HUDEP-2 (cell line): Measurements from ENCODE around the gene CORIN.

Source experiments
- DNase-seq, 76 experiments: peaks; one replicate each; lab custom pipeline; 2025; ENCODE audit not compliant: unreplicated experiment in 76 of 76; lab: John Stamatoyannopoulos, UW

Gene CORIN

DNA sequence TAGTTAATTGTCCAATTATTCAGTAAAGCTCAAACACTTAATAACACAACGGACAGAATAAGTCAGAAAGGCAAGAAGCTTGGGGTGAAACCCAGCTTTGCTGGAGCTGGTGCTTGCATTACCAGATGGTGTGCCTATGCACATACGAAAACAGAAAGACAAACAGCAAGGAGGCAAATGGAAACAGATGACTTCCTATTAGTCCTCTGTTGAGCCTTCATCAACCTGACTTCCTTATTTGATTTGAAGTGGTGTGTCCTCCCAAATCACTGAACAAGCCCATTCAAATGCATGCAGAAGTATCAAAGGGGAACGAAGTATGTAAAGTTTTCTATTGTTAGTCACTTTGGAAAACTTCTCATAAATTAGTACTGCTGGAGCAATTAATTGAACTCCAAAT is 186.6 kb downstream of the CORIN start:
- DNase-seq: no peak

- DNase-seq: no peak
Observed at GRCh38 chr4:47650584-47651130, 187.2 kb downstream of the CORIN start.

DNA sequence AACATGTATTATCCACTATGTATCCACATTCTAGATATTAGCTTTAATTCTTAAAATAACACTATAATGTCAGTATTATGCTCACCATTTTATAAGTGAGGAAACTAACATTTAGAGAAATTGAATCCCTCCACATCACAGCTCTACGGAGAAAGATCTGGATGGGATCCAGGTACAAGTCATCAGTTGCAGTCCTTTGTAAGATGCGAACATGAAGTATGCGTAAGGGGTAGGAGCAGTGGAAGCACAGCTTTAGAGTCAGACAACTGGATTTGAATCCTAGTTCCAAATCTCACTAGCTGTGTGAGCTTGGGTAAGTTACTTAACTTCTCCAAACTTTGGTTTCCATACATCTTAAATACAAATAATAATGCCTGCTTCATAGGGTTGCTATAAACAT is 190.3 kb downstream of the CORIN start:
- no peak for DNase-seq

GRCh38 chr4:47647029-47647428 is 190.8 kb downstream of the CORIN start:
- no peak for DNase-seq

DNA sequence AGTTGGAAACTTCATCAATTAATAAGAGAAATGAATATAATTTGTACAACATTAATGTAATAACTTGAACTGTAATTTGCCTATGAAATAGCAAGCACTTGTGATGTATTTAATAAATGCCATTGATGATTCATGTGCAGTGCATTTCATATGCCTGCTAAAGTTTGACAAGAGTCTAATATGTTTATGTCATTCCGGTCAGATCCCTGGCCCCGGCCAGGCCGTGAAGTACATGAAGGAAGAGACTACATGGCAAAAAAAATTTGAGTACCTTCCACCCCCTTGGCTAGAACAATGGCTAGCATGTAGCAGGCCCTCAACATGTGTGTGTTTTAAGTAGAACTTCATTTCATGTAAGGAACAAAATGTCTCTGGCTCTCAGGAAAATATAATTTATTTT is 191.5 kb downstream of the CORIN start:
- no peak for DNase-seq

GRCh38 chr4:47643845-47644244 is 194.0 kb downstream of the CORIN start:
- DNase-seq: no peak

DNA sequence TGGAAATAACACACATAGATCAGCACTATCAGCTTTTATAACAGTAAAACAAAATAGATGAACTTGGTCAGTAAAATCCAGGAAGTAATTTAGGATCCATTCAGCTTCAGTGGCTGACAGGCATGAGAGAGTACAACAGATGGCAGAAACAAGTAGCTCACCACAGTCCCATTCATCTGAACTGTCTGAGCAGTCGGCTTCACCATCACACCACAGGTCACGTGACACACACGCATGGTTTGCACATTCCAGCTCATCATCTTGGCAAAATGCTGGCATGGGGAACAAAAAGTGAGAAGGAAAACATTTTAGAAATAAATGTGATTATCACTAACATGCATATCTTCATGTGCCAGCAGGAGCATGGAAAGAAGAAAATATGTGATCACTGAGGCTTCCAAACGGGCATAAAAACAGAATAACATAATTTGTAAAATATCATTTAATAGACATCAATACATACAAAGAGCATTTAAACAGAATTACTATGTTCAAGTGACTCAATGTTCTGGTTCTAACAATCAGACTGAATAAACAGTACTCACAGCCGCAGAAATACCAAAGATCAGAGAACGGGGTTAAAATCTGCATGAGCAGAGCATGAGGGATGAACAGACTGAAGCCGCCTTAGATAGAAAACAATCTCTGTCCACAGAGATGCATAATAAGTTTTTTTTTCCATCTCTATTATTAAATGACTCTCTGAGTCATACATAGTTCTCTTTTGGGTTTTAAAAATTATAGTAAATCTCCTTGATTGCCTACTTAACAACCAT is 194.7 kb downstream of the CORIN start:
- no peak for DNase-seq

DNA sequence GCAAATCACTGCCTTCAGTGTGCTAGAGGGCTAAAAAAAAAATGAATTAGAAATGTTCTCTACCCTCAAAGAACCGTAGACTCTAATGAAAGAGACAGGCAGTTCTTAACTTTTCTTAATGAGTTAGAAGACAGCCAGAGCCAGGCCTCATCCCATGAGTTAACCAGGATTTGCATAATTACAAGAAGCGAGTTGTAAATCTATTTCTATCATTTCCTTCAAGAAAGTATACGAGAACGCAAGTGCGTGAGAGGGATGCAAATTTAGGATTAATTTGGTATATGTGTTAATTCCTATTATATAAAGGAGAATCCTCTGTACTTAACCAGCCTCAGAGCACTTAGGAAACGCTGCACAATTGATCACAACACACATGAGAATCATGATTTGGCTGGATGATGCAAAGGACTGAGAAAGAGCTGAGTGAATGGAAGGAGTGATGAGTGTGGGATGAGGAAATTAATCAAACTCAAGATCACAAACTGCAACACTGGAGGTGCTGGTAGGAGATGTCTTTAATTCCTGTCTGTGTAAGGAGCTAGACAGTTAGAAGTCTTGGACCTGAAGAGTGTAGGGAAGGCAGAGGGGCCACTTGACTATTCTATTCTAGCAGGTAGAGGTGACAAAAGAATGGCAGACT is 195.6 kb downstream of the CORIN start:
- no peak for DNase-seq

GRCh38 chr4:47641755-47642154 is 196.1 kb downstream of the CORIN start:
- DNase-seq: no peak

- no peak for DNase-seq
Observed at GRCh38 chr4:47640911-47641310, 197.0 kb downstream of the CORIN start.

GRCh38 chr4:47639531-47639930 is 198.3 kb downstream of the CORIN start:
- no peak for DNase-seq

DNA sequence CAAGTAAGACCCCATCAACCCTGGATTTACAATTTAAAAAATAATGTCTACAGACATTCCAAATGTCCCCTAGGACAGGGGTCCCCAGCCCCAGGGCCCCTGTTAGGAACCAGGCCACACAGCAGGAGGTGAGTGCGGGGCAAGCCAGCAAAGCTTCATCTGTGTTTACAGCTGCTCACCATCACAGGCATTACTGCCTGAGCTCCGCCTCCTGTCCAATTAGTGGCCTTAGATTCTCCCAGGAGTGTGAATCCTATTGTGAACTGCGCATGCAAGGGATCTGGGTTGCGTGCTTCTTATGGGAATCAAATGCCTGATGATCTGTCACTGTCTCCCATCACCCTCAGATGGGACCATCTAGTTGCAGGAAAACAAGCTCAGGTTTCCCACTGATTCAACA is 206.7 kb downstream of the CORIN start:
- DNase-seq: no peak

- no peak for DNase-seq
Observed at GRCh38 chr4:47624031-47624441, 213.8 kb downstream of the CORIN start.

GRCh38 chr4:47621181-47621580 is 216.7 kb downstream of the CORIN start:
- no peak for DNase-seq

DNA sequence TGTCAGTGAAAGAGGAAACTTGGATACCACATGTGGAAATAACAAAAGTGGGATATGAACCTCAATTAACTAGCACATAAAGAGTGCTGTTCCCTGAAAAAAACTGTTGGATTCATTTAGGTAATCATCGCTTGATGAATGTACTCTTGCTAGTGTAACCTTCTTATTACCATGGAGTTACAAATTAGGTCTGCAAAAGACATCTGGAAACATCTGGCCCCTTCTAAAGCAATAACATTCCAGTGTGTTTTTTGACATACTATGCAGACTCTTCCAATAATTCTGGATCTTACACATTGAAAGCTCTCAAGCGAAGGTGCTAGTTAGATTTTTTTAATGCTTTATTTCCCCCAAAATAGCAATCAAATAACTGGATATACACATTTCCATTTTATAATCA is 218.2 kb downstream of the CORIN start:
- DNase-seq: no peak

DNA sequence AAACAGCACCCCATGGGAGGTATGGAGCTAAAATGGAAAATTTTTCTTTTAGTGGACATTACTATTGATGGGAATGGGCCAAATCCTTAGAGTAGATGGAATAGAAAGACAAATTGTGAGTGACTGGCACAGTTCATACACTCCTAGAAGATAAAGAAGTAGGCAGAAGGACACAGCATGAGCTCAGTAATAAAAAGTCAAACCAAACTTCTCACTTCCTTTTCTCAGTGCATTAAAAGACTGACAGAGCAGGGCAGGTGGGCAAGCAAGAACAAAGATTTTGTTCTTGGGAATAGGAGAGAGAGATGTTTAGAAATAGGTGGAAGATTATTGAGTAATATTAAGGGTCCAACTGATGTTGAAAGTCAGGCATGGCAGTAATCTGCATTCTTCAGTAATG is 220.3 kb downstream of the CORIN start:
- no peak for DNase-seq

DNA sequence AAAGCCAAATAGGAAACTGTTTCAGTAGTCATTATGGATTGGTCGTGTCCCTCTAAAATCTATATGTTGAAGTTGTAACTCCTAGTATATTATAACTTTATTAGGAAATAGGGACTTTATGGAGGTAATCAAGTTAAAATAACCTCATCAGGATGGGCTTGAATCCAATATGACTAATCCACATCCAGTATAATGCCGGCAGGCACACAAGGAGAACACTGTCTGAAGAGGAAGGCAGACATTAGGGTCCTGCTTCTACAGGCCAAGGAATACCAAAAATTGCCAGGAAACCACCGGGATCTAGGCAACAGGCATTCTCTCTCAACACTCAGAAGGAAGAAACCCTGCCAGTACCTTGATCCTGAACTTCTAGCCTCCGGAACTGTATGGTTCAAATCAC is 222.5 kb downstream of the CORIN start:
- no peak for DNase-seq

- DNase-seq: no peak
Observed at GRCh38 chr4:47612116-47613023, 225.5 kb downstream of the CORIN start.

- no peak for DNase-seq
Observed at GRCh38 chr4:47606482-47606881, 231.4 kb downstream of the CORIN start.

DNA sequence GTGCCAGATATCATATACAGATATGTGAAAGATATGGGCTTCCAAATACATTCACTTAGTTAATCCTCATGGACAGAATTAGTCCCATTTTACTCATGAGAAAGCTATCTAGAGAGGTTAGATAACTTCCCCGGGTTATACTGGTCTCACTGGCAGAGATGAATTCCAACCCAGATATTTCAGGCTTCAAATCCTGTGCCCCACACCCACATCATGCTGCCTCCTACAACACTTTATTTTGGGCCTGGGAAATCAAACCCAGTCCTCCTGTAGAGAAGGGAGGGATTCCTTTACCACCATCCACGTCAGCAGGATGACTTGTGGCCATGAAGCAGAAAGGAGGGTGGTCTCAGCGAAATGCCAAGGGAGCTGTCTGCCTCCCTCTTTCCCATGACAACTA is 239.0 kb downstream of the CORIN start:
- no peak for DNase-seq

GRCh38 chr4:47598320-47598719 is 239.5 kb downstream of the CORIN start:
- peak in 6 of 76 experiments; percentile 0 to 15 (median 2) for DNase-seq
